ENCODE results near the gene TREML1. TPM values are rescaled to one million over a fixed set of nuclear protein-coding genes. Genes with fewer than 3 reads are reported as not detected.

TREML1 gene
- total RNA-seq, 1 donor from 2014 or later, result 2.5 TPM

DNA sequence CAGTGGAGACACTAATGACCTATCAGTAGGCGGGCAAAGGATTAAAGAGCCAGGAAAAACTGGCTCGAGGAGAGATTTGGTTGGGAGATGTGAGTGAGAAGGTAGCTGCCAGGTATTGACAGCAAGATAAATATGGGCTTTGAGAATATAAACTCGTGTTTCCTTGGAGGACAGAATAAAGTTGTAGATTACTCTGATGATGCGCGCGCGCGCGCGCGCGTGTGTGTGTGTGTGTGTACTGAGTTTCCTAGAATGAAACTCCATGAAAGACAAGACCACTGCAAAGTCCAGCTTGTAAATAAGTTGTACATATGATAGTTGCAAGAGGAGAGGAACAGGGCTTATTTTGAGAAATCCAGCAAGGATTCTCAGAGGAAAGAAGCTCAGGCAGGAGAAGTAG is 22.0 kb upstream of the TREML1 start:
- H3K36me3 ChIP-seq, result no peaks in the 10 kb centered on the region
- ATAC-seq, result no peak
- H3K9me3 ChIP-seq, result no peaks in the 10 kb centered on the region
- intact Hi-C loops (cut with DNase I), result no loop called here
- DNase-seq, result no peak
- H3K4me3 ChIP-seq, result no peak overlapping the region
- H3K27ac ChIP-seq, result no peak overlapping the region
- H3K27me3 ChIP-seq, result peaks cover 9% of the 10 kb centered on the region
- H3K4me1 ChIP-seq, result no peaks in the 10 kb centered on the region
- TF ChIP-seq, protein P1, sequence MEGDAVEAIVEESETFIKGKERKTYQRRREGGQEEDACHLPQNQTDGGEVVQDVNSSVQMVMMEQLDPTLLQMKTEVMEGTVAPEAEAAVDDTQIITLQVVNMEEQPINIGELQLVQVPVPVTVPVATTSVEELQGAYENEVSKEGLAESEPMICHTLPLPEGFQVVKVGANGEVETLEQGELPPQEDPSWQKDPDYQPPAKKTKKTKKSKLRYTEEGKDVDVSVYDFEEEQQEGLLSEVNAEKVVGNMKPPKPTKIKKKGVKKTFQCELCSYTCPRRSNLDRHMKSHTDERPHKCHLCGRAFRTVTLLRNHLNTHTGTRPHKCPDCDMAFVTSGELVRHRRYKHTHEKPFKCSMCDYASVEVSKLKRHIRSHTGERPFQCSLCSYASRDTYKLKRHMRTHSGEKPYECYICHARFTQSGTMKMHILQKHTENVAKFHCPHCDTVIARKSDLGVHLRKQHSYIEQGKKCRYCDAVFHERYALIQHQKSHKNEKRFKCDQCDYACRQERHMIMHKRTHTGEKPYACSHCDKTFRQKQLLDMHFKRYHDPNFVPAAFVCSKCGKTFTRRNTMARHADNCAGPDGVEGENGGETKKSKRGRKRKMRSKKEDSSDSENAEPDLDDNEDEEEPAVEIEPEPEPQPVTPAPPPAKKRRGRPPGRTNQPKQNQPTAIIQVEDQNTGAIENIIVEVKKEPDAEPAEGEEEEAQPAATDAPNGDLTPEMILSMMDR (IDR thresholded peaks at IDR 0.05), result no peak

DNA sequence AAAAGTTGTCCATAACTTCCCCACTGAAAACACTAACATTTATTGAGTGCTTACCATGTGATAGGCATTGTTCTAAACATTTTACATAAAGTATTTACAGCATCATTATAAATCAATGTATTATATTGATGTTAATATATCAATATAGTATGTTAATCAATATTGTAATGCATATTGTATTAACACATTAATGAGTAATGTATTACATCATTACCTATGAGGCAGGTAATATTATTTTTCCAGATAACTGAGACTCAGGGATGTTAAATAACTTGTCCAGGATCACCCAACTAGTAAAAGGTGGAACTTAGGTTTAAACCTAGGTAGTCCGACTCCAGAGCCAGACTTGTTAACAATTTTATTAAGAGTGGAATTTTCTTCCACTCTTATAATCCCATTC is 20.9 kb upstream of the TREML1 start:
- H3K9me3 ChIP-seq, result no peaks in the 10 kb centered on the region
- H3K27me3 ChIP-seq, result peaks cover 9% of the 10 kb centered on the region
- H3K36me3 ChIP-seq, result no peaks in the 10 kb centered on the region
- H3K4me3 ChIP-seq, result no peak overlapping the region
- no peak for ATAC-seq
- H3K4me1 ChIP-seq, result no peaks in the 10 kb centered on the region
- TF ChIP-seq, protein P1 (IDR thresholded peaks at IDR 0.05), result no peak
- intact Hi-C loops (cut with DNase I), result no loop called here
- no peak overlapping the region for H3K27ac ChIP-seq
- no peak for DNase-seq

DNA sequence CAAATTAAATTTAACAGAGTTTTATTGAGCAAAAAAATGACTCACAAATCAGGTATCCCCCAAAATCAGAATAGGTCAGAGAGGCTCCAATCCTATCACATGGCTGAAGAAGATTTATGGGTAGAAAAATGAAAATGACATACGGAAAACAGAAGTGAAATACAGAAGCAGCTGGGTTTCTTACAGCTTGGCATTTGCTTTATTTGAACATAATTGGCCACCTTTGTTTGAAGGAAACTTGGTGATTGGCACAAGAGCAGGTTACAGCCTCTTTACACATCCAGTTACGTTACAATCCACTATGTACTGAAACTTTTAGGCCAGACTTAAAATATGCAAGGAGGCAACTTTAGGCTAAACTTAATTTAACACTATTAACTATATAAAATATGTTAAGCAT is 20.5 kb upstream of the TREML1 start:
- ATAC-seq (no peak), DNase-seq (no peak)
- TF ChIP-seq, protein P1 (IDR thresholded peaks at IDR 0.05), result no peak
- Histone ChIP-seq H3K27ac (no peak overlapping the region), H3K4me1 (no peaks in the 10 kb centered on the region), H3K27me3 (peaks cover 9% of the 10 kb centered on the region), H3K9me3 (no peaks in the 10 kb centered on the region), H3K4me3 (no peak overlapping the region), H3K36me3 (no peaks in the 10 kb centered on the region)
- intact Hi-C loops (cut with DNase I), result no loop called here

DNA sequence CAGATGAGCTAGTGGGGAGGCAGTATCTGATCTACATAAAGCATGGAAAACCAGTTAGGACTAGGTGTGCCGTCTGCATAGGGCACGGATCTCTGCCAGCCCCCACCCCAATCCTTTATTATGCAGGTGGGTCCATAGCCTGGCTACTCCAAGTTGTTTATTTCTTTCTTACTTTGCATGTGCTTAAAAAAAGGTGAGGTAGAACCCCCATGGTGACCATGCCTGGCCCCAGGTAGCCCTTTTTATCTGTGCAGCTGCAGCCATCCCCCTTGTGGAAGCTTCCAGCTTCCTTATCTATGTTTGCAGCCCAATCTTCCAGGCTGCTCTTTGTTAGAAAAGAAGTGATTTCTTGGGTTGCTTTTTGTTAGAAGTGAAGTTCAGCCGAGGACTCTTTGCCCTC is 17.8 kb upstream of the TREML1 start:
- no peaks in the 10 kb centered on the region for H3K4me1 ChIP-seq
- H3K36me3 ChIP-seq, result no peaks in the 10 kb centered on the region
- intact Hi-C loops (cut with DNase I), result no loop called here
- no peaks in the 10 kb centered on the region for H3K27me3 ChIP-seq
- no peak overlapping the region for H3K27ac ChIP-seq
- no peaks in the 10 kb centered on the region for H3K9me3 ChIP-seq
- ATAC-seq (no peak), DNase-seq (no peak)
- H3K4me3 ChIP-seq, result no peak overlapping the region
- TF ChIP-seq, protein P1 (IDR thresholded peaks at IDR 0.05), result no peak

DNA sequence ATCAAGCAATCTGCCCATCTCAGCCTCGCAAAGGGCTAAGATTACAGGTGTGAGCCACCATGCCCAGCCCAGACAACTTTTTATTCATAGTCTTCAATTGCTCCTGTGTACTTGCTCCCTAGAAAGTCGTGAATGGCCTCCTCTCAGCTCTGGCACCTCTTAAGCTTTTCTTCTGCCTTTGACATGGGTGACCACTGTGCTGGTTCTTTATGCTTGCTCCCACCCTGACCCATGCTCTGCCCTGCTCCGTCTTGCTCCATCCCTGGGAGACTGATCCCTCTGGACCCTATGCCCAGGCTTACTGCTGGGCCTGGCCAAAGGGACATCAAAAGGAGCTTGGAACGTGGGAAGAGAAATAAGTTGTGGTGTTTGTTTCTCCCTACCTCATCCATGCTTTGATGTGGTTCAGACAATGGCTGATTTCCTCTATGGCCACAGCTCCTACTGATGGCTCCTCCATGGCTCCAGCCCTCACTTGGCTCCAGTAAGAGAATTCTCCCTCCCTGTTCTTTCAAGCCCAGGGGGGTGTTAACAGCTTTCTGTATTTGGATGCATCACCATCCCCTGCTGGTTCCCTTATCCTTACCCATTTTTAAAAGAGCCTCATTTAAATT is 16.5 kb upstream of the TREML1 start:
- H3K27ac ChIP-seq, result no peak overlapping the region
- H3K9me3 ChIP-seq, result no peaks in the 10 kb centered on the region
- no peak overlapping the region for H3K4me3 ChIP-seq
- DNase-seq (no peak), ATAC-seq (peak; percentile 35)
- TF ChIP-seq, protein P1 (IDR thresholded peaks at IDR 0.05), result no peak
- no peaks in the 10 kb centered on the region for H3K4me1 ChIP-seq
- no peaks in the 10 kb centered on the region for H3K27me3 ChIP-seq
- intact Hi-C loops (cut with DNase I), result no loop called here
- no peaks in the 10 kb centered on the region for H3K36me3 ChIP-seq

Measured in upper lobe of right lung (tissue), 1 donor.